DMS114 treated with DMSO at 0.1 percent for 48 hours (cell line): ENCODE results near the gene KIF3A.

Experiments used
- DNase-seq: peaks from one replicate; lab custom pipeline; 2025; ENCODE audit not compliant: unreplicated experiment; lab: John Stamatoyannopoulos, UW

The KIF3A gene

GRCh38 chr5:132754947-132755346, 17.6 kb upstream of the KIF3A start:
- no peak for DNase-seq

GRCh38 chr5:132754111-132754510, 16.8 kb upstream of the KIF3A start:
- DNase-seq = no peak

- DNase-seq = peak; percentile 16
These were observed 16.0 kb upstream of the KIF3A start for GRCh38 chr5:132753135-132753987.

GRCh38 chr5:132752581-132753125, 15.3 kb upstream of the KIF3A start:
- DNase-seq = no peak

- DNase-seq = no peak
These were observed 14.7 kb upstream of the KIF3A start for GRCh38 chr5:132751971-132752580.

GRCh38 chr5:132751444-132751843, 14.1 kb upstream of the KIF3A start:
- DNase-seq = no peak

DNA sequence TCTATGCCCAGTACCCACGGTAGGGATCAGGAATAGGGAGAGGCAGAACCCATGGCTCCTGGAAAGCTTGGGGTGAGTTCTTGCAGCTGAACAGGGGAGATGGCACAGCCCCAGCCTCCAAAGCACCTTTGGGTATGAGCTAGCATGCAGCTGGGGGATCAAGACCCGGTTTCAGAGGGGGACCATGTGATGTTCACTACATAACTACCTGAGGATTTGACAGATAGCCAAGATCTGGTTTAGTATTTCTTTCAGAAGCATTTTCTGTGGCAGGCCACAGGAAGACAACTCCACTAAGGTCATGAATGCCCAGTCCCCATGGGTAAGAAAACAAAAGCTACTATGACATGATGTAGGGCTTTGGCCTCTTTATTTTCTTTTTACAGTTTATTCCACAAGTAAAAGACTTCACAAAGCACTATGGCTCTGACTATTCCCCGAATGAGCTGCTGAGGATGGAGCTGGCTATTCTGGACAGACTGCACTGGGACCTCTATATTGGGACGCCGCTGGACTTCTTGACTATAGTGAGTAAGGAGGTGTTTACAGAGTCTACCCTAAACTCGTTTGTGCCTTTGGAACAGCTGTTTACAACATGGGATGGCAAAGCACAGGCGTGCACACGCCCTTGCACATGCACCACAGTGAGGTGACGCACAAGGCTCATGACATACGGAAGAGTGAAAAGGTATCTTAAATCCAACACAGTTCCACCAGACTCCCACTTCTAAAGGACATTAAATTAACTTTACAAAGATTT, 13.3 kb upstream of the KIF3A start:
- no peak for DNase-seq

DNA sequence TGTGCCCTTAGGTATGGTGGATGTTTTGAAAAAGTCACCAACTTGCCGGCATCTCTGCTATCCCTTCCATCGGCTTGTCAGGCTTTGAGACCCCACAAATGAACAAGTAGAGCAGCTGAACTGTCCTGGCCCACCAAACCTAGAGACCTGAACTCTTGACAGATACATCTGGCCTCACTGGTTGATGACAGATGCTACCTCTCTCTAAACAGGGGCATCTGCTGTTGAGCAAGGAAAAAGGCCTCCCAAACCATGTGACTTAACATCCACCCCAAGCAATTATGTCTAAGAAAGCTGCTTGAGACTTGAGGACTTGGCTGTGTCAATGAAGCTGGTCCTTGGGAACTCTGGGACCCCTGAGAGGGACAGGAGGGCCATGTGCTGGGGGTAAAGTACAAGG, 12.2 kb upstream of the KIF3A start:
- DNase-seq = no peak

DNA sequence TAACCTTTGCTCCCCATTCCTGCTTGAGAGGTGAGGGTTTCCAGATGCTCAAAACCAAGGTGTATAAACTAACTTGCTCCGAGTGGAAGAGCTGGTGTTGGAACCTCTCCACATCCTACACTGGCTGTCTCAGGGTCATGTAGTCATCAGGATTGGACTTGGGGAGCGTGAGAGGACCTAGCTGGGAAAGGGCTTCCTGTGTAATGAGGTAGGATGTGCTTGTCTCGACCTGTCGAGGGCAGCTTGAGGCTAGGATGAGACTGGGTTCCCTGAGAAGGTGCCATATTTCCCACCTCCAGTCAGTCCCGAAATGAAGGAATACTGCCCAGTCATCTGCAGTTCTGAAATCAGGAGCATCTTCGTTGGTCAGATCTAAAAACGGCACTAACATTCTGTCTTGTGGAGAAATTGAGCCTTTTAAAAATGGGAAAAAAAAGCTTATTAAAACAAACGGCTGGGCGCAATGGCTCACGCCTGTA, 11.2 kb upstream of the KIF3A start:
- no peak for DNase-seq

DNA sequence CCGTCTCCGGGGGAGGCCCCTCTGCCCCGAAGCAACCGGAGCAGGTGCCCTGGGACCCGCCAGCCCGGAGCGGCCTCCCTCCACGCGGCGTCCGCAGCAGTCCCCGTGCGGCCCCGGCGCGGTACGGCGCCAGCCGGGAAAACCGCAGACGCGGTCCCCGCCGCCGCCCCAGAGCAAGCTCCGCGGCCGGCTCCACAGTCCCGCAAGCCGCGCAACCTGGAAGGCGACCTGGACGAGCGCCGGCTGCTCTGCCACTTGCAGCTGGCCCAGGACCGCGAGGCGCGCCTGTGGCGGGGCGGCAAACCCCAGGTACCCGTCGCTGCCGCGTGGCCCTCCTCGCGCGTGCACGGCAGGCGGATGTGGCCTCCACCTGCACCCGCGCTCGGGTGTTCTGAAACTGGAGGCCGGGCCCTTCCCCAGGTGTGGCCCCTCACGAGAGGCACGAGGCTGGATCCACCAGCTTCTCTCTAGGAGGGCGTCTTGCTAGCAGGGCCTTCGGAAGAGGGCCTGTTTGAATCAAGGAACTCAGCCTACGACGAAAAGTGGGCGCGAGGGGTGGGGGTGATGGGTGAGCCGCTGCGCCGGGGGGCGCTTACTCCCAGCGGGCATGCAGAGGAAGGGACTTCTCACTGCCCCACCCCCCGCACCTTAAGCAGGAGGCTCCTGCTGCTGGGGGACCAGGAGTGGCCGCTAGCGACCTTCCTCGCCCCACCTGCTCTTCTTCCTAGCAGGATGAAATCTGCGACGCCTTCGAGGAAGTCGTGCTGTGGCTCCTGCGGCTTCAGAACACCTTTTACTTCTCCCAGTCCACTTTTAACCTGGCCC, 10.5 kb upstream of the KIF3A start:
- no peak for DNase-seq

- DNase-seq = no peak
These were observed 9.7 kb upstream of the KIF3A start, which contains the start of gene CCNI2 for GRCh38 chr5:132746954-132747615. Gene CCNI2, plus strand, starts transcription at chr5:132747426. Its CDS starts 70 bp downstream, at chr5:132747496.

DNA sequence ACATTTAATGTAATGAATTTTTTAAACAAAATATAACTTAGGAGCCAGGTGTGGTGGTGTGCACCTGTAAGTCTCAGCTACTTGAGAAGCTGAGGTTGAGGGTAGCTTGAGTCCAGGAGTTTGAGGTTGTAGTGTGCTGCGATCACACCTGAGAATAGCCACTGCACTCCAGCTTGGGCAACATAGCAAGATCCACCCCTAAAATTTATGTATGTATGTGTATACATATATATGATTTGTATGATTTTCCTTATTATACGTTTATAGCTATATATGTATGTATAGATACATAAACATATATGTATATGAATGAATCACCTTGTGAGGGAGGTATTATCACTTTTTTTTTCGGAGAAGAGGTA, 9.2 kb upstream of the KIF3A start:
- no peak for DNase-seq

- no peak for DNase-seq
These were observed 7.3 kb upstream of the KIF3A start for GRCh38 chr5:132744659-132745058.

DNA sequence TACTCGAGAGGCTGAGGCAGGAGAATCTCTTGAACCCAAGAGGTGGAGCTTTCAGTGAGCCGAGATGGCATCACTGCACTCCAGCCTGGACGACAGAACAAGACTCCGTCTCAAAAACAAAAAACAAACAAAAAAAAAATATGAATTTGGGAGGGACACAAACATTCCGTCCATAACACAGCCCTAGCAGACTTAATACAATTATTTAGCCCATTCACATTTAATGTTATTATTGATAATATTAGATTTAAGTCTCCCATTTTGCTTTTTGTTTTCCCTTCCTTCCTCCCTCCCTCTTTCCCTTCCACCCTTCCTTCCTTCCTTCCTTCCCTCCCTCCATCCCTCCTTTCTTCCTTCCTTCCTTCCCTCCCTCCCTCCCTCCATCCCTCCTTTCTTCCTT, 5.3 kb upstream of the KIF3A start:
- DNase-seq = no peak

- no peak for DNase-seq
These were observed 4.8 kb upstream of the KIF3A start for GRCh38 chr5:132742158-132742557.

- no peak for DNase-seq
These were observed 1.9 kb upstream of the KIF3A start for GRCh38 chr5:132739232-132739631.

- DNase-seq = no peak
These were observed 786 bp upstream of the KIF3A start for GRCh38 chr5:132737982-132738681.

- DNase-seq = no peak
These were observed 2.7 kb downstream of the KIF3A start for GRCh38 chr5:132734687-132735086.

DNA sequence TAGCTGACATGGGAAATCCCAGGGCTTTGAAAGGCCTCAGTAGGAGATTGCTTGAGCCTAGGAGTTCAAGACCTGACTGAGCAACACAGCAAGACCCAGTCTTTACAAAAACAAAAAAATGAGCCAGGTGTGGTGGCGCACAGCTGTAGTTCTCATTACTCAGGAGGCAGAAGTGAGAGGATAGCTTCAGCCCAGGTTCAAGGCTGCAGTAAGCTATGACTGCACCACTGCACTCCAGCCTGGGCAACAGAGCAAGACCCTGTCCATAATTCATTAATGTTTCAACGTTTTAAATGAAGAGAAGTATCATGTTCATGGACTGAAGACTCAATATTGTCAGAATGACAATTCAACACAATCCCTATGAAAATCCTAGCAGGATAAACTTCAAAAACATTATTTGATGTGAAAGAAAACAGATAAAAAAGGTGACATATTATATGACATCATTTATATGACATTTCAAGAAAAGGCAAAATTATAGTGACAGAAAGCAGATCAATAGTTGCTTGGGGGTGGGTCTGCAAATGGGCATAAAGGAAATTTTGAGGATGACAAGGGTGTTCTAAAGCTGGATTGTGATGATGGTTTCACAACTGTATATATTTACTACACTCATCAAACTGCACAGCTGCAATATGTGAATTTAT, 3.7 kb downstream of the KIF3A start:
- DNase-seq = no peak
